HG02642 (cell line): ENCODE data around the gene TRIM6.
A peak's percentile ranks its signal among the peaks of the same experiment; 100 is the strongest.
"Not testable (repeated sequence)": the region's sequence is repeated elsewhere in the genome, so short reads cannot be mapped to it uniquely, and the experiment has no call there.

ENCODE experiments used
- ATAC-seq: cut with Tn5 transposase; IDR thresholded peaks from one replicate; pipeline ENCODE4 v1.9.1; 2021; ENCODE audit warnings: mild to moderate bottlenecking; ENCODE audit not compliant: unreplicated experiment, poor library complexity

TRIM6 gene, protein sequence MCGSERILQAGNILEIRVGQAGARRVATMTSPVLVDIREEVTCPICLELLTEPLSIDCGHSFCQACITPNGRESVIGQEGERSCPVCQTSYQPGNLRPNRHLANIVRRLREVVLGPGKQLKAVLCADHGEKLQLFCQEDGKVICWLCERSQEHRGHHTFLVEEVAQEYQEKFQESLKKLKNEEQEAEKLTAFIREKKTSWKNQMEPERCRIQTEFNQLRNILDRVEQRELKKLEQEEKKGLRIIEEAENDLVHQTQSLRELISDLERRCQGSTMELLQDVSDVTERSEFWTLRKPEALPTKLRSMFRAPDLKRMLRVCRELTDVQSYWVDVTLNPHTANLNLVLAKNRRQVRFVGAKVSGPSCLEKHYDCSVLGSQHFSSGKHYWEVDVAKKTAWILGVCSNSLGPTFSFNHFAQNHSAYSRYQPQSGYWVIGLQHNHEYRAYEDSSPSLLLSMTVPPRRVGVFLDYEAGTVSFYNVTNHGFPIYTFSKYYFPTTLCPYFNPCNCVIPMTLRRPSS

DNA sequence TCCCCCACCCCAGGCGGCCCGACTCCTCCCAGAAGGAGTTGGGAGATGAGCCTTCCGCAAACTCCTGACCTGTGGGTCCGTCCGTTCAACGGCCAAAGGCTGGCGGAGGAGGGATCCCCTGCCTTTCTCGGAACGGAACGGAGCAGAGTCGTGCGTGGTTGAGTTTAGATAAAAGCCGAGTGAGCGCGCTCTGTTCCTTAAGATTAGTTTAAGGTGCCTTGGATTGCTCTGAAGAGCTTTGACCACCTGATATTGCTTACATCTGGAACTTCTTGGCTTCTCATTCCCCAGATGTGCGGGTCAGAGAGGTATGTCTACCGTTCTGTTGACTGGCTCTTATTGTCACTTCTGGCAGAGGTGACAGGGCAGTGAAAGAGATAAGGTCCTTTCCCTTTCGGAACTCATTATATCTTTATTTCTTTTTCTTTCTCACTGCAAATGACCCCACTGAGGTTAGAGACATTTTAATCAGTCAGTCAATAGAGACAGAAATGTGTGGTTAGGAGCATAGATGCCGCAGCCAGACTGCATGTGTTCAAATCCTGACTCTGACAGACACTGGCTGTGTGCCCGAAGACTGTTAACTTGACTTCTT lies at the start of gene TRIM6:
TRIM6 (plus strand) TSS at position 31 of the 595 bp plus-strand sequence; CDS start at position 292, 261 bp downstream.
- peak; percentile 60 for ATAC-seq

DNA sequence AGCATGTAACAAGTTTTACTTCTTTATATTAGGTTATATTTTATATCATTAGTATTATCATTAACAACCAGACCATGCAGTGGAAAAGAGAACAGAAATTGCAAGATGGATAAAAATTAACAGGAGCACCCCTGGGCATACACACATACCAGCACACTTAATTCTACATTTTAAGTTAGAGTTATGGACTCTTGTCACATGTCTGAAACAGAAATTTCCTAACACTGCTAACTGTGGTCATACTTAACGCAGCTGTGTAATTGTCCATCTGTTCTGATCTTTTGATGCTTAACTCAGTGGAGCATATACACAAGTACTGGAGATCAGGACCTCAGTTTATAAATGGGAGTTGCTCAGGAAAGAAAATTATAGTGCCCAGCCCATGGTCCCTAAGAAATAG lies 48.5 kb upstream of the TRIM6 start:
- ATAC-seq = peak; percentile 75

DNA sequence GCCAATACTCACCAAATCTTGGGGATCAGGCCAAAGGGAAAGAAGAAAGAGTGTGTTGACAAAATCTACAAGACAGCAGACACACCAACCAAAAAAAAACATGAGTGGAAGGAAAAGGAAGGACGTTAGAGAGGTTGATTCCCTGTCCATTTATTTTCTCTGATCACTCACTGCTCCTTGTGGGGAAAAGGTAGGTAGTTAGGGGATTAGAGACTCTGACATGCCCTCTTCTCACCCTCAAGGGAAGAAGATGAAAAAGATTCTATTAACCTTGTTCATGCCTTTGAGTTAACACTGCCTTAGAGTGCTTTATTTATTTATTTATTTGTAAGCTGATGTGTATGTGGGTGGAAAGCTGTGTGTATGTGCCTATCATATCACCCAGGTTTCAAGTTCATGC lies 48.0 kb upstream of the TRIM6 start, which contains the start of gene OR52H1:
OR52H1 (minus strand) TSS at position 101 of the 400 bp plus-strand sequence. CDS start 3,035 bp downstream, outside the sequence.
- no peak for ATAC-seq

DNA sequence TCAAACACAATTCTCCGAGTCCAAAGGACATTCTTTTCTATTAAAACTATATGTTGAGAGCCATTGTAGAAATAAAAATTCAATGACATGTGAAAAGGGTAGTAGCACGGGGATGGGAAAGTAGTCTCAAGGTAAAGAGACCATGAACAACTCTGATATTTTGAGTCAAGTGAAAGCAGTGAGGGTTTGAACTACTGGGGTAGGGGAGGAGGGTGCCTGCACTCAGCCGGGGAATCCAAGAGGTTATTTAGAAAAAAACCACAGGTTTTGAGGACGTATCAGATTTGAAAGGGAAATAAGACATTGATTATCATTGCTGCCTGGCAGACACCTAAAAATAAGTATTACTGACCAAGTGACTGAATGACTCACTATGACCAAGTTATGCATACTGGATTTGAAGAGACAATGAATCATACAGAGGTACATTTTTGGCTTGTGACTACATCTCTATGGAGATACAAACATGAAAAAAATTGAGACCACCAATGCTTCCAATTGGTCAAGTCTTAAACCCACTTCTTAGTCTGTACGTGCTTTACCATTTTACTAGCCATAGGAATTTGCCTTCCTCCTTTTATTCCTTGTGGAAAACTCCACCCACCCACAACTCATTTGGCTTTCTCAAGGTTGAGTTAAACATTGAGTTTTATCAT lies 45.9 kb upstream of the TRIM6 start:
- no peak for ATAC-seq

GRCh38 chr11:5553343-5553742 lies 43.1 kb upstream of the TRIM6 start:
- ATAC-seq = no peak

- ATAC-seq = no peak
Observed at GRCh38 chr11:5556596-5557188, 39.7 kb upstream of the TRIM6 start.

DNA sequence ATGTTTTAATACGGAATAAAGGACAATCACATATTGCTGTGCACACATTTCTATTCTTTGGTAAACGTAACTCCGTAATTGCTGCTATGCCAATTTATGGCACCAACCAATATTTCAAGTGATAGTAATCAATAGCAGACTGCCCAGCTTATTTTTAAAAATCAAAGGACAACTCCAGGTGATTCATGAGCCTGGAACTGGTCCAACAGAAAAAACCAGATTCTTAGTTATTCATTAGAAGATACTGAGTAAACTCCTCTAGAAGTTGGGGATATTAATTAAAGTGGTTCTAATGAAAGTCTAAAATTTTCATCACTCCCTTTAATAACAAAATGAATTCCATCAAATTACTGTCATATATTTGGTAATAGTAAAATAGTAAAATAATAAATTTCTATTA lies 38.7 kb upstream of the TRIM6 start:
- ATAC-seq = no peak

GRCh38 chr11:5564259-5565019 lies 32.0 kb upstream of the TRIM6 start:
- ATAC-seq = no peak

DNA sequence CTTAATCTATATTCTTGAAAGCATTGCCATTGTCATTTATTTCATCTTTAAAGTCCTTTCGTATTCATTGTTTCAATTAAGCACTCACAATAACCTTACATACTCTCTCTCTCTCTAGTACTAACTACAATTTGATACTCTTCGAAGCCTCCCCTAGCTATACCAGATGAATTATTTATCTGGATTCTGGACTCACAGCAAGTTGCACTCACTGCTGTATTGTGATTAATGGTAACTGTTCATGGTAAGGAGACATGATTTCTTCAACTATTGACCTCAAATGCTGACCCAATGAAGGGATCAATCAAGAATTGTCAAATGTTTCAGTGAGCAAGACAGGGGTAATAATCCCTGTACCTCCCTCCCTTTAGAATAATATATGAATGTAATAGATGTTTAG lies 21.8 kb upstream of the TRIM6 start:
- ATAC-seq = no peak

- ATAC-seq = no peak
Observed at GRCh38 chr11:5575152-5575551, 21.3 kb upstream of the TRIM6 start.

DNA sequence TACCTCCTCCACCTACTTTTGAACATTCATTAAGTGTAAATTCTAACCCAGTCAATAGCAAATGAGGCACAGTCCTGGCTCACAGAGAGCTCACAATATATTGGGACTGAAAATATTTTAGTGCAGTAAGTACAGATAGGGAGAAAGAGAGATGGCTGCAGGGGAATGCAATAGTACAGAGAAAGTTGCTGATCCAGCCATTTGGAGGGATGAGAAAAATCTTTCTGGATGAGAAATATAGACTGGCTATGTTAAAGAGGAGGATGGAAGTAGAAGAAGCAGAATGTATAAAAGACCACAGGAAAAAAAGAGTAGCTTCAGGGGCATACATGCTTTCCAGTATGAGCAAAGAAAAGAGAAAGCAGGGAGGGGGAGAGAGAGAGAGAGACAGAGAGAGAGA lies 19.3 kb upstream of the TRIM6 start:
- no peak for ATAC-seq

DNA sequence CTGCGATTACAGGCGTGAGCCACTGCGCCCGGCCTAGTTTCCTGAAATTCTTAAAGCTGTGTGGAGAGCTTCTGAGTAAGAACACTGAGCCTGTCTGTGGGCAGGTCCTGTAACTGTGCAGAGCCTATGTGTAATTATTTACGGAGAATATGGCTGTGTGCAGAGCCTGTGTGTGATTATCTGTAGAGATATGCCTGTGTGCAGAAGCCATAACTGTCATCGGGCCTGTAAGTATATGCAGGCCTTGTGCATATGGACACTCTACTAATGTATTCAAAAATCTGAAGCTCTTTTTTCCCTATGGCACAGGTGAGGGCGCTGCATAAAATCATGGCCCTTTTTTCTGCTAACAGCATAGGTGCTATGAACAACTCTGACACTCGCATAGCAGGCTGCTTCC lies 15.9 kb upstream of the TRIM6 start, which contains the start of gene OR52B6:
OR52B6 (plus strand) TSS at position 301 of the 400 bp plus-strand sequence; CDS start at position 301, 0 bp downstream.
- ATAC-seq = no peak

DNA sequence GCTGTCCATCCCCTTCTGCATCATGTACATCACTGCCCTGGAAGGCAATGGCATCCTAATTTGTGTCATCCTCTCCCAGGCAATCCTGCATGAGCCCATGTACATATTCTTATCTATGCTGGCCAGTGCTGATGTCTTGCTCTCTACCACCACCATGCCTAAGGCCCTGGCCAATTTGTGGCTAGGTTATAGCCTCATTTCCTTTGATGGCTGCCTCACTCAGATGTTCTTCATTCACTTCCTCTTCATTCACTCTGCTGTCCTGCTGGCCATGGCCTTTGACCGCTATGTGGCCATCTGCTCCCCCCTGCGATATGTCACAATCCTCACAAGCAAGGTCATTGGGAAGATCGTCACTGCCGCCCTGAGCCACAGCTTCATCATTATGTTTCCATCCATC lies 15.4 kb upstream of the TRIM6 start:
- ATAC-seq = no peak

GRCh38 chr11:5584458-5584857 lies 12.0 kb upstream of the TRIM6 start:
- ATAC-seq = not testable (repeated sequence)

DNA sequence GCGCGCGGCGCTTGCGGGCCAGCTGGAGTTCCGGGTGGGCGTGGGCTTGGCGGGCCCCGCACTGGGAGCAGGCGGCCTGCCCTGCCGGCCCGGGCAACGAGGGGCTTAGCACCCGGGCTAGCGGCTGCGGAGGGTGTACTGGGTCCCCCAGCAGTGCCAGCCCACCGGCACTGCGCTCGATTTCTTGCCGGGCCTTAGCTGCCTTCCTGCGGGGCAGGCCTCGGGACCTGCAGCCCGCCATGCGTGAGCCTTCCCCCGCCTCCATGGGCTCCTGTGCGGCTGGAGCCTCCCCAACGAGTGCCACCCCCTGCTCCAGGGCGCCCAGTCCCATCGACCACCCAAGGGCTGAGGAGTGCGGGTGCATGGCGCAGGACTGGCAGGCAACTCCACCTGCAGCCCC lies 6.5 kb upstream of the TRIM6 start:
- not testable (repeated sequence) for ATAC-seq

GRCh38 chr11:5591613-5592012 lies 4.8 kb upstream of the TRIM6 start:
- no peak for ATAC-seq

DNA sequence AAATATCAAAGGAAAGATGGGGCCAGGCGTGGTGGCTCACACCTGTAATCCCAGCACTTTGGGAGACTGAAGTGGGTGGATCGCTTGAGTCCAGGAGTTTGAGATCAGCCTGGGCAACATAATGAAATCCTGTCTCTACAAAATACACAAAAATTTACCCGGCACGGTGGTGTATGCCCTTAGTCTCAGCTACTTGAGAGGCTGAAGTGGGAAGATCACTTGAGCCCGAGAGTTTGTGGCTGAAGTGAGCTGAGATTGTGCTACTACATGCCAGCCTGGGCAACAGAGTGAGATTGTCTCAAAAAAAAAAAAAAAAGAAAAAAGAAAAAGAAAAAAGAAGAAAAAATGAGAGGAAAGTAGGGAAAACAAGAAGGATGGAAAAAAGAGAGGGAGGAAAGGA lies 3.8 kb upstream of the TRIM6 start:
- no peak for ATAC-seq

DNA sequence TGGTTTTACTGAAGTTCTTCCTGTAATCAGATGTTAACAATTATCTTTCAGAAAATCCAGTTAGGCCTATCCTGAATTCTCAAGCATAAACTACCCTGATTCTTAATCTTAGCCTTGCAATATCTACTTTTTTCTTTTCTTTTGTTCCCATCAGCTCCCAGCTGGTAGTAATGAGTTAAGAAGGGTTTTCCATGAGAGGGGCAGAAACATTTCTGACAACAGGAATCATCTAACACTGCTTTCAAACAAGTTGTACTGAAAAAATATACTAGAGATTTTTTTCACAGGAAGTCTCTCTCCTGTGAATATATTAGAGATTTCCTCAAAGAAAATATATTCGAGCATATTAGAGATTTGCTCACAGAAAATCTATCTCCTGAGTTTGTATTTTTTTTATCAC lies 3.3 kb upstream of the TRIM6 start:
- ATAC-seq = no peak

DNA sequence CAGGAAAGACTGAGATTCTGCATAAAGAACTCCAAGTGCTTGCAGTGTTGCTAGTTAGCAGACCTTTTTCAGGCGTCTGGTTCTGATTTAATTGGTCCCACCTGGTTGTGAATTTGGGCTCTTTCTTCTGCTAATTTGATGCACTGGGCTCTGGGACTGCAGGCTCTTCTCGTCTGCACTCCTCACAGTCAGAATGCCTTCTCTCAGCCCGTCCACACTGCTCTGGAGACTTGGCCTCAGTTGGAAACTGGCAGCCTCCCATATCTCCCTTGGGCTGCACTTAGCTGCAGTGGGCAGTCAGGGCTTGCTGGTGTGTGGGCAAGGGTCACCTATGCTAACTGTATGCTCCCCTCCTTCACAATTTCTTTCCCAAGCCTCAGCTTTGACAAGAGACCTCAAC lies 1.5 kb downstream of the TRIM6 start:
- no peak for ATAC-seq

DNA sequence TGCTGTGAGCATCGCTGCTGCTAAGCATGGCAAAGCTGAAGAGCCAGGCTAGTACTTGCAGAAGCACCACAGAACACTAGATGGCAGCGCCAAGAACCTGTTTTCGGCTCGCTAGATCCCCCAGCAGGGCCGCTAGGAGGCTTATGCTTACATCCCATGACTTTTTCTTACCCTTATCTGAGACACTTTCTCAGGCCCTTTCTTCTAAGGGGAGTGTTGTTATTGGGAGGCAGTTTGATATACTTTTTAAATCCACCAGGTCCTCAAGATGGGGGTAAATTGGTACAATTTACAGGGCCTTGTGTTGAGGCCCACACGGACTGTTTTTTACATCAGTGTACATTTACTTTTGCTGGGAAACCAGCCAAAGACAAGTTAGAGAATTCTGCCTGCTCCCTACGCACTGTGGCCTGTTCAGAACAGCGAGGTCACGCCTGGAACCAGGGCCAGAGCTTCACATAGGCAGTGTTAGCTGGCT lies 4.0 kb downstream of the TRIM6 start:
- ATAC-seq = peak; percentile 76
